GDM1 (cell line): ENCODE results near the gene P3H3.

ENCODE experiments used
- DNase-seq: peaks from one replicate; lab custom pipeline; 2025; lab: John Stamatoyannopoulos, UW

The P3H3 gene, protein sequence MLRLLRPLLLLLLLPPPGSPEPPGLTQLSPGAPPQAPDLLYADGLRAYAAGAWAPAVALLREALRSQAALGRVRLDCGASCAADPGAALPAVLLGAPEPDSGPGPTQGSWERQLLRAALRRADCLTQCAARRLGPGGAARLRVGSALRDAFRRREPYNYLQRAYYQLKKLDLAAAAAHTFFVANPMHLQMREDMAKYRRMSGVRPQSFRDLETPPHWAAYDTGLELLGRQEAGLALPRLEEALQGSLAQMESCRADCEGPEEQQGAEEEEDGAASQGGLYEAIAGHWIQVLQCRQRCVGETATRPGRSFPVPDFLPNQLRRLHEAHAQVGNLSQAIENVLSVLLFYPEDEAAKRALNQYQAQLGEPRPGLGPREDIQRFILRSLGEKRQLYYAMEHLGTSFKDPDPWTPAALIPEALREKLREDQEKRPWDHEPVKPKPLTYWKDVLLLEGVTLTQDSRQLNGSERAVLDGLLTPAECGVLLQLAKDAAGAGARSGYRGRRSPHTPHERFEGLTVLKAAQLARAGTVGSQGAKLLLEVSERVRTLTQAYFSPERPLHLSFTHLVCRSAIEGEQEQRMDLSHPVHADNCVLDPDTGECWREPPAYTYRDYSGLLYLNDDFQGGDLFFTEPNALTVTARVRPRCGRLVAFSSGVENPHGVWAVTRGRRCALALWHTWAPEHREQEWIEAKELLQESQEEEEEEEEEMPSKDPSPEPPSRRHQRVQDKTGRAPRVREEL

DNA sequence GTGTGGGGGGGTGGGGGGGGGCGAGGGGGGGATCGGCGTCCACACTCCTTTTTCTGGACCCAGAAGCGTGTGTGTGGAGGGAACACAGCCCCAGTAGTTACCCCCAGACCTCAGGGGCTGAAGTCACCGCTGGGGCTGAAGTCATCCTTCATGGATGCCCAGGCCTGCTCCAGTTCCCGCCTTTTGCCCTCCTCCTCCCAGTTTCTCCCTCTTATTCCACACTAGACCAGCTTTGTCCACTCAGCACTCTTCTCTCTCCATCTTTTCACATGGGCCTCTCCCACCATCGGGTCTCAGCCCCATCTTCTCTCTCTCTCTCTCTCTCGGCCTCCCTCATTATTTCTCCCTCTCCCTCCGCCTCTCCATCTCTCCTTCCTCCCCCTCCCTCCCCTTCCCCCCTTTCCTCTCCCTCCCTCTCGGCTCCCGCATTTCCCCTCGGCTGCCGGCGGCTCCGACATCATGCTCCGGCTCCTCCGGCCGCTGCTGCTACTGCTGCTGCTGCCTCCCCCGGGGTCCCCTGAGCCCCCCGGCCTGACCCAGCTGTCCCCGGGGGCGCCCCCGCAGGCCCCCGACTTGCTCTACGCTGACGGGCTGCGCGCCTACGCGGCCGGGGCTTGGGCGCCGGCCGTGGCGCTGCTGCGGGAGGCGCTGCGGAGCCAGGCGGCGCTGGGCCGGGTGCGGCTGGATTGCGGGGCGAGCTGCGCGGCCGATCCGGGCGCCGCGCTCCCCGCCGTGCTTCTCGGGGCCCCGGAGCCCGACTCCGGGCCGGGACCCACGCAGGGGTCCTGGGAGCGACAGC, at the start of gene P3H3:
Gene P3H3, plus strand, starts transcription at position 426 of the 799 bp plus-strand sequence. Its CDS starts 34 bp downstream, at position 460.
- DNase-seq, result no peak

DNA sequence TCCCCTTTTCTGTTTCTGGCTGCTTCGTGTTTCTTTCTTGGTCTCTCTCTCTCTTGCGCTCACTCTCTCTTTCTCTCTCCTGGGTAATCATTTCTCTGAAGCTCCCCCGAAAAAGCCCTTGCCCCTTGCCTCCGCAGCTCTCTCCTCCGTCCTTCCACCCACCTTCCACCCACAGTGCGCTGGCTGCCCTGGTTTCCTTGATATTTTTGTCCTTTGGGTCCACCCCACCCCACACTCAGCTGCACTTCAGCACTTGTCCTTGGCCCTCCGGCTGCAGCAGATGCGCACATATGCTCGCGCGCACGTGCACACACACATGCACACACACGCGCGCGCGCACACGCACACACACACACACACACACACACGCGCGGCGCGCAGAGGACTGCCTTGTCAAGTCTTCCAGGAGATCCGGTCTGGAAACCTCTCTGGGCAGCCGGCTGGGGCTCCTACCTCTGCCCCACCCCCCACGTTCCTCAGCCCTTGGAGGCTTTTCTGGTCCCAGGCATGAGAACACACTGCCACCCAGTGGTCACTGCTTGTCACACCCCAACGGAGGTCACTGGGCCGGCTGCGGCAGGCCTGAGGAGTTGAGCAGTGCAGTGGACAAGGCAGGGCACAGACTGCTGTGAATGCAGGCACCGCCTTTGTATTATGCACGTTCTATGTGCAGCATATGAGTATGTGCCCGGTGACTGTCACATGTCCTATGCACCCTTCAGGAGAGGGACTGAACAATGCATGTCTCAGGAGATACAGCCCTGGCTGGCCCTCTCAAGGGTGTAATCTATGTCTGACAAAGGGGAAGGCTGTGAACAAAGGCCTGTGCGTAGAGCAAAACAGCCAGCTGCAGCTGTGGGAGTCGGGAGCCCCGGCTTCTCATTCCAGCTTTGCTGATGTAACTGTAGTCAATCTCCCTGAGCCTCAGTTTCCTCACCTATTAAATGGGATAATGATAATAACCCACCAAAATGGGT, 49.3 kb upstream of the P3H3 start:
- DNase-seq, result peak; percentile 86

DNA sequence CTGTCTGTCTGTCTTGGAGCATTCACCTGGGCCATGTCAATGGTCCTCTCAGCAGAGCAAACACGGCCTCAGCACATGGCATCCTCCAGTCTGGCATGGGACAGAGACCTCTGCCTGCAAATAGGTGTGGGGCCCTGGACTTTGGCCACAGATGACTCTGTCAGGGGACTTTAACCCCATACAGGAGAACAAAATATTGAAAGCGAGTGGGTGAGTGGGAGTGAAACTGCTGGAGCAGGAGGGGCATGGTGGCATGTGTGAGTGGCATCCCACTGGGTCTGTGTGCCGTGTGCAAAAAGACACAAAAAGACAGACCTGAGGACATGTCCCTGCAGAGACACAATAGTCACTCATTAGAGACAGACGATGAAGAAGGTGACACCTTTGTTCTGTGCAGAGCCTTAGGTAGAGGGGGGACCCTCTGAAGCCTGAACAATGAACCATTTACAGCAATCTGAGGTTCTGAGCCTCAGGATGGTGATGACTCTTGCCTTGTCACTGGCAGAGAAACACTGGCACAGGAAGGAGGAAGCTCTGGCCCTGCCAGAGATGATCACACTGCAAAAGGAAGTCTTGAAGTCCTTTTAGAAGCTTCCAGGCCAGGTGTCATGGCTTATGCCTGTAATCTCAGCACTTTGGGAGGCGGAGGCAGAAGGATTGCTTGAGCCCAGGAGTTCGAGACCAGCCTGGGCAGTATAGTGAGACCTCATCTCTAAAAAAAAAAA, 48.3 kb upstream of the P3H3 start:
- DNase-seq, result no peak

DNA sequence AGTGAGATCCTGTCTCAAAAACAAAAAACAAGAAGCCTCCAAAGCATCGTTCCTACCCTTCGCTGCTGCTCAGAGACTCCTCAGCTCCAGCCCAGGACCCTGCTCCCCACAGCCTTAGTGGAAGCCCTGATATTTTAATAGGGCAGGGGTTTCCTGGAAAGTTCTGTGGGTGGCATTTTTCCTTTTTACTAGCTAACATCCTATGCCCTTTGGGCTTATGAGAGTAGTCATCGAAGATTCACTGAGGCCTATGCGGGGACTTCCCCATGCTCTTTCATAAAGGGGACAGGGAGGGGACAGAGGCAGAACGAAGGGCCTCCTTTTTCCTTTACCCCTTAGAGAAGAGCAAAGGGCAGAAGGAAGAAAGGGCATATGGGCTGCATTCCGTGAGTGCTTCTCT, 47.6 kb upstream of the P3H3 start:
- DNase-seq, result no peak

DNA sequence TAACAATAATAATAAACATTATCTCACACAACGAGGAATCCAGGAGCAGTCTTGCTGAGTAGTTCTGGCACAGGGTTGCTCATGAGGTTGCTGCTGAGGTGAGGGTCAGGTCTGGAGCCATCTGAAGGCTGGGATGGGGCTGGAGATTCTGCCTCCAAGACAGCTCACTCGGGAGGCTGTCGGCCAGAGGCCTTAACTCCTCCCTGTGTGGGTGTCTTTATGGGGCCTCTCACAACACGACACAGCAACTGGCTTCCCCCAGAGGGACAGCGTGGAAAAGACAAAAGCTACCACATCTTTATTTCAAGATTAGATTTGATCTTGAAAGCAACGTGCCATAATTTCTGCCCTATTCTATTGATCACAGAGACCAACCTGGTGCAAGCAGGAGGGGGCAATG, 46.1 kb upstream of the P3H3 start:
- no peak for DNase-seq

DNA sequence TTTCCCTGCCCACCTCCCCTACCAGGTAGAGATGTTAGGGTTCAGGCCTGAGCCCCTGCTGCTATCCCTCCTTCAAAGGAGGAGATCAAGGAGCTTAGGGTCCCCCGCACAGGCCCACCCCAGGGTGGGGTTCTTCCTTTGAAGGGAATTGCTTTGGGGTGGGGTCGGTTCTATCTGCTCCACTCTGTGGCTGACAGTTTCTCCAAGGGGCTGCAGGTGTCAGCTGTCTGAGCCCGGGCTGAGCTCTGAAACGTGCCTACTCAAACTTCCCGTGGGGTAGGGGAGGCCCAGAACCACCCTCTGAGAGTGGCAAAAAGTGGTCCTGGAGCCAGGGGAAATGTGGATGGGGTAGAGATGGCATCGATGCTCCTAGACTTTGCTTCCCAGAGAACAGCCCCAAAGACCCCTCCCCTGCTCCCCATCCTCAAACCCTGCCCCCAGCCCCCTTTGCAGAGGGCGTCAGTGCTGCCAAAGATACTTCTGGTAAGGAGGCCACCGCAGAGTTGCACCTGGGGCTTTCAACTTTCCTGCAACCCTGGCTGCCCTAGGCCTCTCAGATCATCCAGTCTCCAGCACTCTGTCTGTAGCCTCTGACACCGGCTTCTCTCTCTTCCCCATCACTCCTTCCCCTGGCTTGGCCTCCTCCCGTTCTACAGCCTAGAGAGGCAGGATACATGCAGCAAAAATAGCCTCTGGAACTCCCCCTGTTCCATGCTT, 45.2 kb upstream of the P3H3 start:
- DNase-seq, result no peak

DNA sequence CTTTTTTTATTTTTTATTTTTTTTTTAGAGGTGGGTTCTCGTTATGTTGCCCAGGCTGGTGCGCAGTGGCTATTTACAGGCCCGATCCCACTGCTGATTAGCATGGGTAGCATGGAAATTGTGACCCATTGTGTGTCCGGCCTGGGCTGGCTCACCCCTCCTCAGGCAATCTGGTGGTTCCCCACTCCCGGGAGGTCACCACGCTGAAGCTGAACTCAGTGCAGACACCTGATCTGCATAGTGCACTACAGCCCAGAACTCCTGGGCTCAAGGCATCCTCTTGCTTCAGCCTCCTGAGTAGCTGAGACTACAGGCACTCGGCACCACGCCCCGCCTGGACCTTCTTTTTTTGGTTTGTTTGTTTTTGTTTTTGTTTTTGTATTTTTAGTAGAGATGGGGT, 44.4 kb upstream of the P3H3 start:
- DNase-seq, result no peak

DNA sequence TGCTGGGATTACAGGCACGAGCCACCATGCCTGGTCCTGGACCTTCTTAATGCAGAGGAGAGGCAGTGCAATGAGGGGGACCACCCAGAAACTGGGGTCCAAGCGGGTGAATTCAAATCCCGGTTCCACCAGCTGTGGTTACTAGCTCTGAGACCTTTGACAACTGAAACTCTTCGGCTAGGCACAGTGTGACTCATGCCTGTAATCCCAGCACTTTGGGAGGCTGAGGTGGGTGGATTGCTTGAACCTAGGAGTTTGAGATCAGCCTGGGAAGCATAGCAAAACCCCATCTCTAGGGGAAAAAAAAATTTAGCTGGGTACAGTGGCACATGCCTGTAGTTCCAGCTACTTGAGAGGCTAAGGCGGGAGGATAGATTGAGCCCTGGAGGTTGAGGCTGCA, 43.9 kb upstream of the P3H3 start:
- DNase-seq, result no peak

DNA sequence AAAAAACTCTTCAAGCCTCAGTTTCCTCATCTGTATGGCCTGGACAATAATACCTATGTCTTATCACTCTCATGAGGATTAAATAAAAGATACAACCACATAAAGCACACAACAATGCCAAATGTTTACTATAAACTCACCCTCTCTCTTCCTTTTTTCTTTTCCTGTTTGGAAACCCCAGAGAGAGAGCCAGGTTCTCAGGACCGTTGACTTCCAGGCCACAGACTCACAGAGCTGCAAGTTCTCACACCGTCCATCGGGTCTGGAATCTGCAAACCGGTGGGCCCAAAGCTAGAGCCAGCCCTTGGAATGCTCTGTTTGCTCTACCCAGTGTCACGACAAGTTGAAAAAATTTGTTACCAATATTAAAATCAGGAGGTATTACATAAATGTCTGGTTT, 43.4 kb upstream of the P3H3 start:
- no peak for DNase-seq

DNA sequence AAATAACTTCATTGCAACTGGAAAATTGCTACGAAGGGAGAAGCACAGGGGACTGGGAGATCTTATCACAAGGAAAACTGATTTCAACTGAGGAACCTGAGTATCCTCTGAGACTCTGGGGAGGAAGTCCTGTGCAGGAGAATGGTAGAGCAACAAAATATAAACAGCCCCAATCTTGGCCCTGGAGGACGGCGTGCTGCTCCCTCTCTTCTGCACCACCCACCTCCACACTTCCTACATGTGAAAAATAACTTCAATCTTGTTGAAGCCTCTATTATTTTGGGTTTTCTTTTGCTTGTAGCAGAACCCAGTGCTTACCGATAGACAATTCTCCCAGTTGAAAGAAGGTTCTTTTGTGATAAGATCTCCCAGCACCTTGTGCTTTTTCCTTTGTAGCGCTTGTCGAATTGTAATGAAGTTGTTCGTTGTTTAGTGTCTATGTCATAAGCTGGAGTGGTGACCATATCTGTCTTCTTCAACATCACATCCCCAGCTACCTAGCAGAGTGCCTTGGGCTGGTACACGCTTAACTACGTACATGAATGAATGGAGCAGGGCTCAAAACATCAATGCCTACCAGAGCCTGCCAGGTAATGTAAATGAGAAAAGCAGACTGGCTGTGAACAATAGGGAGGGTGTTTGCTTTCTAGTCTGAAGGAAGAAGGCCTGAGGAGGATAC, 41.7 kb upstream of the P3H3 start:
- no peak for DNase-seq

DNA sequence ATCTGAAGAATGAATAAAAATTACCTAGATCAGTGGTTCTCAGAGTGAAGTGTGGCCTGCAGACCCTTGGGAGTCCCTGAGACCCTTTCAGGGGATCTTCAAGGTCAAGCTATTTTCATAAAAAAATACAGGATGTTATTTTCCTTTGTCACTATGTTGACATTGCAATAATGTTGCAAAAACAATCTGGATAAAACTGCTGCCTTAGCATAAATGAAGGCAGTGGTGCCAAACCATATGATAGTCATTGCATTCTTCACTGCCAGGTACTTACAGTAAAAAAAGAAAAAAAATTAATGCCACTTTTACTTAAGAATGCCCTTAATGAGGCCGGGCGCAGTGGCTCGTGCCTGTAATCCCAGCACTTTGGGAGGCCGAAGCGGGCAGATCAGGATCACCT, 40.9 kb upstream of the P3H3 start:
- no peak for DNase-seq

DNA sequence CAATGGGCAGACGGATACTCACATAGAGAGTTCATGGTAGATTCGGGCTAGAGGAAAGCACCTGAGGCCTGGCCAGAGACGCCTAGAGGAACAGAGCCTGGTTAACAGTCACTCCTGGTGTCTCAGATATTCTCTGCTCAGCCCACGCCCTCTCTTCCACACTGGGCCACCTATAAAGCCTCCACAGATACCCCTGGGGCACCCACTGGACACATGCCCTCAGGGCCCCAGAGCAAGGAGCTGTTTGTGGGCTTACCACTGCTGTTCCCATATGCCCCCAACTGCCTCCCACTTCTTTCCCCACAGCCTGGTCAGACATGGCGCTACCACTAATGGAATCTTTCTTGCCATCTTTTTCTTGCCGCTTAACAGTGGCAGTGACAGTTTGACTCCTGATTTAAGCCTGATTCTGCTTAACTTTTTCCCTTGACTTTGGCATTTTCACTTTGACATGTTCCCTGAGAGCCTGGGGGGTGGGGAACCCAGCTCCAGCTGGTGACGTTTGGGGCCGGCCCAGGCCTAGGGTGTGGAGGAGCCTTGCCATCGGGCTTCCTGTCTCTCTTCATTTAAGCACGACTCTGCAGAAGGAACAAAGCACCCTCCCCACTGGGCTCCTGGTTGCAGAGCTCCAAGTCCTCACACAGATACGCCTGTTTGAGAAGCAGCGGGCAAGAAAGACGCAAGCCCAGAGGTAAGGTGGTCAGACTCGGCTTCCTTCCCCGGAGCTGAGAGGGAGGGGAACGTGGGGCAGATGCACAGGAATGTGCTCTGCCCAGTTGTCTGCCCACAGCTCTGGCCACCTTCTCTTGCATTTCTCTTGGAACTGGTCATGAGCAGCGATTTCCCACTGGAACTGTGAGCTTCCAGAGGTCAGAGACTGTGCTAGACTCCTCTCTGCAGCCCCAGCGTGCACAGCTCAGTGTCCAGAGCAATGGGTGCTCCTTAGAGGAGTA, 39.0 kb upstream of the P3H3 start, which contains the start of gene CD4:
Gene CD4, plus strand, starts transcription at position 557 of the 953 bp plus-strand sequence. CDS start 10,611 bp downstream, outside the sequence.
- peak; percentile 65 for DNase-seq

DNA sequence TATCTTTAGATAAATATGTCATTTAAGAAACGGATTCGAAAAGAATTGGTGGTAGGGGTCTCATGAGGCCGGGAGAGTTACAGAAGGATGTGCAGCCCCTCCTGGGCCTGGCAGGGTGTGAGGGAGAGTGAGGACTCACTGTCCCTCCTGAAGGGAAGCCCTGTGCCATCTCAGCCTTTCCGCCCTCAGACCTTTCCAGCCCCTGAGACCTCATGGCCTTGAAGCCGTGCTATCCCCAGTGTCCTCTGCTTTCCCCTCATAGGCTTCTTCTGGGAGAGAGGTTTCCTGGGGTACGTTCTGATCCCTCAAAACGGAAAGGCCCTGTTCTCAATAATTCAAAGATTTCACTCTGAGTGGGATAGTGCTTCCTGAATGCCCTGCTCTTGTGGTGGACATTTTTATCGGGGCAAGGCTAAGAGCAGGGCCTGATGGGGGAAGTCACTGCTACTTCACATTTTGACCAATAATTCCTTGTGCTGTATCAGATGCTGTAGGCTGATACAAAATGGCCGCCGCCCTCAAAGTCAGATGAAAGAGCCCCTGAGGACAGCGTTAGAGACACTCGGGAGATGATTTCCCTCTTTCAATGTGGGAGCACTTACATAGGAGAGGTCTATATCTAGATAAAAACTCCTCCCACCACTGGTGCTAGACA, 37.6 kb upstream of the P3H3 start:
- DNase-seq, result no peak

DNA sequence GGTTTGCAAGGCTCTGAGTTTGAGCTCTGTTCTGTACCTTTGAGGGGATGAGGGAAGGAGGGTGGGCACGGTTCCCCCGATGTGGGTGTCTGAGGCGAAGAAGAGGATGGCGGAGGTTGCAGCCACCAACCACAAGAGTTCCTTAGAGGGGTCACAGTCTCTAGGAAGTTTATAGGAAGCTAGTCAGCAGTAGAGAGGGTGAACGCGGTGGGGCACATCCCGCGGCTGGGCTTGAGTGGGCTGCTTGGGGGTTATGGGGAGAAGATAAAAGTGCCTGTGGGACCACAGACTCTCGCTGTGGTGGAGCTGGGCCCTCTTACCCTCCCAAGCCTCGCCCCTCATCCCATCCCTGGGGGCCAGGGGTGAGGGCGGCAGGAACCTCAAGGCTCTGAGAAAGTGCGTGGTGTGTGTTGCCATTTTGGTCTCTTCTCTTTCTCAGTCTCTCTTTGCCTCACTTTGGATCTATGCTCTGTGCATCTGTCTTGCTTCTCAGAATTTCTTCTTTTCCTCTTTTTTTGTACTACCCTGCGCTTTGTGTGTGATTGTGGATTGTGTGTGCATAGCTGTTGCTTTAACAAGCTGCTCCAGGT, 36.2 kb upstream of the P3H3 start:
- DNase-seq, result no peak

DNA sequence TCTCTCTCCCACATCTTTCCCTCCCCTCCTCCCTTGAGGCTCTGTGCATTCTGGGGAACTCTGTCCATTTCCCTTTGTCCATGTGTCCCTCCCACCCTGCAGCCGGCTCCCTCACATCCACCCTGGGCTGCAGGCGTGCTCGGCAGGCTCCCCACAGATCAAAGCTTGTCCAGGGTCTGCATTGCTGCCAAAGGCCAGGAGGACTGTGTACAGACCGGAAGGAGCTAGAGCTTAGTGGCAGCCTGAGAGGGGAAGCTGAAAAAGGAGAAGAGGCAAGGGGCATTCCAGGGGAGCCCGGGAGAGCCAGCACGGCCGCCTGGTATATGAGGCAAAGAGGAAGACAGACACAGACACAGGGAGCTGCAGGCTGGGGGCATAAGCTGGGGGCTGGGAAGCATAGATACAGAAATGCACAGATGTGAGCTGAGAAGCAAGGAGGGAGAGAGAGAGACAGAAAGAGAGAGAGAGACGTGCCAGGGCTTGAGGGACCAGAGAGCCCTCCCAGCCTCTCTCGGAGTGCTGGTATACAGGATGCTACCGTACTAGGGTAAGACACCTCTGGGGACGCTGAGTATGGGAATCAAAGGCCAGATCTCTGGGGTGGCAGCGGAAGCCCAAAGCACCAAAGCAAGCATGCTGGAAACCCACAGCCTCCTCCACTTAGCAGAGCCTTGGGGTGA, 35.5 kb upstream of the P3H3 start:
- DNase-seq, result peak; percentile 73

DNA sequence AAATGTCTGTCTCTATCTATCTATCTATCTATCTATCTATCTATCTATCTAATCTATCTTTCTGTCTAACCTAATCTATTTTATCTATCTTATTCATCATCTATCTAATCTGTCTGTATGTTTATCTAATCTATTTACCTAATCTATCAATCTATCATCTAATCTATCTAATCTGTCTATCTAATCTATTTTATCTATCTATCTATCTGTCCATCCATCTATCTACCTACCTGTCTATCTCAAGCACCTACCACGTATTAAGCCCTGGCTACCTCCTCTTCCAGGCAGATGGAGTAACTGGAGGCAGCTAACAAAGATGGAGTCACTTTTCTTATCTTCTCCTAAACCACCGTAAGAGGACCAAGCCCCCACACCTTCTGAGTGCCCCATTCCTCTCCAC, 33.1 kb upstream of the P3H3 start:
- no peak for DNase-seq

DNA sequence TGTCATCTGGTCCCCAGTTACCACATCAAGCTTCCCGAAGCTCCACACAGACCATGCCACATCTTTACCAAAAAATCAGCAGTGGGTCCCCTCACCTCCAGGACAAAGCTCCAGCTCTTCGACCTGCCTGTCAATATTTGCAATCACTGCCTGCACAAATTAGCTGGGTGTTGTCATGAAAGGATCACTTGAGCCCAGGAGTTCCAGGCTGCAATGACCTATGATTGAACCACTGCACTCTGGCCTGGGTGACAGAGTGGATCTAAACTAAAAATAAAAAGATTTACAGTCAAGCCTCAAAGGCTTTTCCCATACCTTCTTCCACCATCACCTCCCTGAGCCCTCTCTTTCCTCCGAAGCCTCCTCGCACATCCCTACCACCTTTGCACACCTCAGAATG, 31.6 kb upstream of the P3H3 start:
- no peak for DNase-seq
